GM23338 (cell line): ENCODE measurements around the gene PRG3. TPM values are rescaled to one million over a fixed set of nuclear protein-coding genes. Genes with fewer than 3 reads are reported as not detected.

ENCODE experiments used
- ATAC-seq: fragments of 200-7000 bp; cut with Tn5 transposase; 3 replicates; pipeline ENCODE4 v1.9.1; 2020
- DNase-seq: peaks from one replicate; pipeline ENCODE4 v3.0.0-alpha.2; 2015; ENCODE audit warnings: low spot score
- H2AFZ ChIP-seq: fragments of 200-600 bp; sonication (generic); 2 replicates; pipeline ENCODE4 v1.8.0; 2016; ENCODE audit warnings: antibody characterized with exemption, mild to moderate bottlenecking, moderate library complexity
- H3F3A ChIP-seq: fragments of 200-600 bp; sonication (generic); replicated peaks from 2 replicates; pipeline ENCODE4 v1.8.0; 2017; ENCODE audit warnings: antibody characterized with exemption, mixed run types, low read depth
- H3K27ac ChIP-seq: fragments of 200-600 bp; sonication (generic); 2 replicates; pipeline ENCODE4 v1.6.1; 2016; ENCODE audit warnings: low read depth
- H3K27me3 ChIP-seq: fragments of 200-600 bp; sonication (generic); 2 replicates; pipeline ENCODE4 v1.8.0; 2016; ENCODE audit warnings: mild to moderate bottlenecking, mixed run types, moderate library complexity; ENCODE audit not compliant: insufficient read depth
- H3K36me3 ChIP-seq: fragments of 200-600 bp; sonication (generic); 2 replicates; pipeline ENCODE4 v1.8.0; 2016; ENCODE audit warnings: mild to moderate bottlenecking; ENCODE audit not compliant: insufficient read depth
- H3K4me1 ChIP-seq: fragments of 200-600 bp; sonication (generic); 2 replicates; pipeline ENCODE4 v1.8.0; 2016; ENCODE audit warnings: mild to moderate bottlenecking, moderate library complexity; ENCODE audit not compliant: insufficient read depth
- H3K4me2 ChIP-seq: fragments of 200-600 bp; sonication (generic); 2 replicates; pipeline ENCODE4 v1.7.1; 2017; ENCODE audit warnings: mixed run types
- H3K4me3 ChIP-seq: fragments of 200-600 bp; sonication (generic); 2 replicates; pipeline ENCODE4 v1.6.1; 2016; ENCODE audit warnings: mixed run types
- H3K79me2 ChIP-seq: fragments of 200-600 bp; sonication (generic); replicated peaks from 2 replicates; pipeline ENCODE4 v1.8.0; 2017; ENCODE audit warnings: mild to moderate bottlenecking; ENCODE audit not compliant: insufficient read depth
- H3K9me2 ChIP-seq: fragments of 200-600 bp; sonication (generic); 2 replicates; pipeline ENCODE4 v1.8.0; 2017; ENCODE audit not compliant: insufficient read depth
- H4K20me1 ChIP-seq: fragments of 200-600 bp; sonication (generic); replicated peaks from 2 replicates; pipeline ENCODE4 v1.8.0; 2017; ENCODE audit warnings: mild to moderate bottlenecking; ENCODE audit not compliant: insufficient read depth
- H3K27ac Mint-ChIP-seq: 2 replicates; pipeline ENCODE4 v1.8.0; 2020; ENCODE audit warnings: inconsistent platforms, mild to moderate bottlenecking, moderate library complexity, mixed read lengths
- H3K27me3 Mint-ChIP-seq: 3 replicates; pipeline ENCODE4 v1.8.0; 2022; ENCODE audit warnings: low read depth, mild to moderate bottlenecking, moderate library complexity, mixed read lengths, inconsistent platforms; ENCODE audit not compliant: insufficient read depth, poor library complexity
- H3K36me3 Mint-ChIP-seq: 3 replicates; pipeline ENCODE4 v1.8.0; 2021; ENCODE audit warnings: low read depth, mild to moderate bottlenecking, inconsistent platforms, moderate library complexity, mixed read lengths
- H3K4me1 Mint-ChIP-seq: 3 replicates; pipeline ENCODE4 v1.8.0; 2020; ENCODE audit warnings: mild to moderate bottlenecking, inconsistent platforms, mixed read lengths
- H3K4me3 Mint-ChIP-seq: 3 replicates; pipeline ENCODE4 v1.8.0; 2021; ENCODE audit warnings: moderate library complexity, mild to moderate bottlenecking, inconsistent platforms, mixed read lengths
- H3K9me3 Mint-ChIP-seq: 3 replicates; pipeline ENCODE4 v1.8.0; 2020; ENCODE audit warnings: moderate library complexity, mild to moderate bottlenecking, inconsistent platforms, mixed read lengths
- ETS1 ChIP-seq: IDR thresholded peaks from 2 replicates; pipeline ENCODE4 v1.6.1; 2016; ENCODE audit warnings: antibody characterized with exemption
- EZH2phosphoT487 ChIP-seq: fragments of 200-600 bp; sonication (generic); IDR thresholded peaks from one replicate; pipeline ENCODE4 v1.8.1; 2018; ENCODE audit warnings: antibody characterized with exemption; ENCODE audit not compliant: unreplicated experiment
- POLR2AphosphoS5 ChIP-seq: IDR thresholded peaks from 2 replicates; pipeline ENCODE4 v1.6.1; 2016; ENCODE audit warnings: antibody characterized with exemption, low read depth
- REST ChIP-seq: IDR thresholded peaks from one replicate; pipeline ENCODE4 v1.6.1; 2018; ENCODE audit warnings: antibody characterized with exemption; ENCODE audit not compliant: unreplicated experiment
- STAT1 ChIP-seq: IDR thresholded peaks from one replicate; pipeline ENCODE4 v1.6.1; 2016; ENCODE audit warnings: antibody characterized with exemption; ENCODE audit not compliant: unreplicated experiment
- ZNF331 ChIP-seq: fragments of 250-450 bp; sonication (Bioruptor Pico); IDR thresholded peaks from 2 replicates; pipeline ENCODE4 v1.5.0; 2020; ENCODE audit warnings: low read depth, mild to moderate bottlenecking, moderate library complexity
- ZNF462 ChIP-seq: fragments of 250-450 bp; sonication (Bioruptor Pico); IDR thresholded peaks from 2 replicates; pipeline ENCODE4 v1.5.0; 2020; ENCODE audit warnings: mild to moderate bottlenecking, moderate library complexity
- polyA plus RNA-seq: library from polyadenylated mRNA; unstranded; fragments of >200 nt; fragmentation: Nextera tagmentation; extraction: Ambion mirVana; gene quantifications from 2 replicates; pipeline ENCODE4 v1.2.1, GENCODE V29; 2016
- total RNA-seq: library from RNA; depleted of rRNA; stranded (reverse); fragments of >200 nt; shearing (Covaris generic); gene quantifications from 2 replicates; pipeline ENCODE4 v1.2.3, GENCODE V29; 2014

PRG3 gene
- total and polyA plus RNA-seq, 2 experiments from 2014 or later: not detected

- TF ChIP-seq ZNF462 (CRISPR knock-in tag) (no peak), POLR2AphosphoS5 (no peak), EZH2phosphoT487 (no peak), REST (no peak)
These were observed 13.4 kb upstream of the PRG3 start (continued) for GRCh38 chr11:57394203-57394965.

- no peak overlapping the region for H3K27ac ChIP-seq
- H3F3A ChIP-seq: no peaks in the 10 kb centered on the region
- Mint-ChIP-seq H3K27ac (no peak overlapping the region), H3K9me3 (no peaks in the 10 kb centered on the region), H3K36me3 (no peaks in the 10 kb centered on the region), H3K27me3 (no peaks in the 10 kb centered on the region), H3K4me3 (no peak overlapping the region), H3K4me1 (no peaks in the 10 kb centered on the region)
- no peak overlapping the region for H3K4me3 ChIP-seq
- no peaks in the 10 kb centered on the region for H3K36me3 ChIP-seq
- H3K79me2 ChIP-seq: no peaks in the 10 kb centered on the region
- no peak overlapping the region for H3K4me2 ChIP-seq
- H3K4me1 ChIP-seq: no peaks in the 10 kb centered on the region
- H3K9me2 ChIP-seq: peaks cover 5% of the 10 kb centered on the region
- H4K20me1 ChIP-seq: no peaks in the 10 kb centered on the region
- TF ChIP-seq STAT1: no peak
- no peak for TF ChIP-seq EZH2phosphoT487
- no peak for TF ChIP-seq REST
- TF ChIP-seq ETS1: no peak
- TF ChIP-seq ZNF331 (CRISPR knock-in tag): no peak
- no peaks in the 10 kb centered on the region for H3K27me3 ChIP-seq
- no peak overlapping the region for H2AFZ ChIP-seq
- ATAC-seq (no peak), DNase-seq (no peak)
These were observed 11.8 kb upstream of the PRG3 start for GRCh38 chr11:57392763-57393105.
